IMR-90 (cell line): ENCODE results near the gene NTSR2.

Experiments used
- CHD1 ChIP-seq: IDR thresholded peaks from 2 replicates; pipeline ENCODE4 v1.6.1; 2012; ENCODE audit warnings: low read depth, low read length, improper control_type of control experiment
- CTCF ChIP-seq: conservative IDR thresholded peaks from 2 replicates; pipeline ENCODE4 v1.5.1; 2012; ENCODE audit warnings: mild to moderate bottlenecking, low read depth, low read length, improper control_type of control experiment
- MXI1 ChIP-seq: IDR thresholded peaks from 2 replicates; pipeline ENCODE4 v1.6.1; 2012; ENCODE audit warnings: low read depth, mild to moderate bottlenecking, low read length, moderate library complexity, borderline replicate concordance
- POLR2A ChIP-seq: IDR thresholded peaks from 2 replicates; pipeline ENCODE4 v1.6.1; 2012; ENCODE audit warnings: mild to moderate bottlenecking, low read depth, low read length
- RAD21 ChIP-seq: IDR thresholded peaks from 2 replicates; pipeline ENCODE4 v1.6.1; 2012; ENCODE audit warnings: low read length, improper control_type of control experiment
- RFX5 ChIP-seq: IDR thresholded peaks from 2 replicates; pipeline ENCODE4 v1.8.0; 2012; ENCODE audit warnings: low read depth, mild to moderate bottlenecking, low read length, moderate library complexity
- USF2 ChIP-seq: fragments of 150-350 bp; IDR thresholded peaks from 2 replicates; pipeline ENCODE4 v1.6.1; 2017; ENCODE audit warnings: mild to moderate bottlenecking, antibody characterized with exemption, low read length, low read depth

- no peak for TF ChIP-seq CHD1
- no peak for TF ChIP-seq RFX5
- TF ChIP-seq POLR2A = no peak
- no peak for TF ChIP-seq CTCF
- no peak for TF ChIP-seq USF2
- TF ChIP-seq RAD21 = no peak
- TF ChIP-seq MXI1 = no peak
Measured at GRCh38 chr2:11657646-11658045, 12.3 kb downstream of the NTSR2 start.
